Neural crest cell (in vitro differentiated cells): ENCODE data around the gene FAM124B. TPM values are rescaled to one million over a fixed set of nuclear protein-coding genes. Genes with fewer than 3 reads are reported as not detected.
"Not testable (repeated sequence)": the region's sequence is repeated elsewhere in the genome, so short reads cannot be mapped to it uniquely, and the experiment has no call there.

Experiments used
- DNase-seq: peaks from one replicate; pipeline ENCODE4 v3.0.0; 2021; ENCODE audit warnings: low read depth, mixed read lengths, low spot score
- H3K27ac Mint-ChIP-seq: one replicate; pipeline ENCODE4 v1.8.0; 2021; ENCODE audit warnings: mild to moderate bottlenecking, mixed read lengths; ENCODE audit not compliant: unreplicated experiment
- H3K27me3 Mint-ChIP-seq: 2 replicates; pipeline ENCODE4 v1.8.0; 2021; ENCODE audit warnings: low read depth, mild to moderate bottlenecking, mixed read lengths
- H3K36me3 Mint-ChIP-seq: 2 replicates; pipeline ENCODE4 v1.8.0; 2021; ENCODE audit warnings: low read depth, mild to moderate bottlenecking, mixed read lengths
- H3K4me1 Mint-ChIP-seq: 2 replicates; pipeline ENCODE4 v1.8.0; 2021; ENCODE audit warnings: mixed read lengths
- H3K4me3 Mint-ChIP-seq: one replicate; pipeline ENCODE4 v1.8.0; 2021; ENCODE audit warnings: mild to moderate bottlenecking, mixed read lengths
- H3K9me3 Mint-ChIP-seq: 2 replicates; pipeline ENCODE4 v1.8.0; 2021; ENCODE audit warnings: mixed read lengths
- total RNA-seq: library from RNA; stranded (reverse); gene quantifications from 2 replicates; pipeline ENCODE4 v1.2.1, GENCODE V29; 2021
- TF ChIP-seq, protein P1 (sequence below): fragments of 200-600 bp; sonication (generic); conservative IDR thresholded peaks from 2 replicates; pipeline ENCODE4 v1.5.0; 2021; ENCODE audit warnings: antibody characterized with exemption, mild to moderate bottlenecking

FAM124B gene
- total RNA-seq, 1 donor from 2014 or later, result not detected

DNA sequence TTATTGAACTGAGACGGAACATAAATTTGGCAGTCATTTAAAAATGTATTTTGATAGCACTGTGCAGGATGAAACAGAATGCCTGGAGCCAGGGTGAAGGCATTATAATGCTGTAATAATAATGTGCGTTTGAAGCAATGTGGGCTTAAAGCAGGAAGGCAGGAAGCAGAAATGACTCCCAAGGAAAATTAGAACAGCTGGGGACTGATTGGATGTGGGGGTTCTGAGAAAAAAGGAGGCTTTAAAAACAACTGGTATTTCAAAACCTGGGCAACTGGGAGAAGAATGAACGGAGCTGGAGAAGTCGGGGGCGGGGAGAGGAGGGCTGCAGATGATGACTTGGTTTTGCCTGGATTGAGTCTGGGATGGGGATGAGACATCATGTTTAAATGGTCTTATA is 12.6 kb downstream of the FAM124B start:
- no peaks in the 10 kb centered on the region for H3K36me3 Mint-ChIP-seq
- peak overlapping the region; percentile 70 for H3K27ac Mint-ChIP-seq
- no peak overlapping the region for H3K4me3 Mint-ChIP-seq
- H3K9me3 Mint-ChIP-seq, result no peaks in the 10 kb centered on the region
- no peak for DNase-seq
- no peaks in the 10 kb centered on the region for H3K27me3 Mint-ChIP-seq
- TF ChIP-seq, protein P1, sequence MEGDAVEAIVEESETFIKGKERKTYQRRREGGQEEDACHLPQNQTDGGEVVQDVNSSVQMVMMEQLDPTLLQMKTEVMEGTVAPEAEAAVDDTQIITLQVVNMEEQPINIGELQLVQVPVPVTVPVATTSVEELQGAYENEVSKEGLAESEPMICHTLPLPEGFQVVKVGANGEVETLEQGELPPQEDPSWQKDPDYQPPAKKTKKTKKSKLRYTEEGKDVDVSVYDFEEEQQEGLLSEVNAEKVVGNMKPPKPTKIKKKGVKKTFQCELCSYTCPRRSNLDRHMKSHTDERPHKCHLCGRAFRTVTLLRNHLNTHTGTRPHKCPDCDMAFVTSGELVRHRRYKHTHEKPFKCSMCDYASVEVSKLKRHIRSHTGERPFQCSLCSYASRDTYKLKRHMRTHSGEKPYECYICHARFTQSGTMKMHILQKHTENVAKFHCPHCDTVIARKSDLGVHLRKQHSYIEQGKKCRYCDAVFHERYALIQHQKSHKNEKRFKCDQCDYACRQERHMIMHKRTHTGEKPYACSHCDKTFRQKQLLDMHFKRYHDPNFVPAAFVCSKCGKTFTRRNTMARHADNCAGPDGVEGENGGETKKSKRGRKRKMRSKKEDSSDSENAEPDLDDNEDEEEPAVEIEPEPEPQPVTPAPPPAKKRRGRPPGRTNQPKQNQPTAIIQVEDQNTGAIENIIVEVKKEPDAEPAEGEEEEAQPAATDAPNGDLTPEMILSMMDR, result no peak
- peaks cover 4% of the 10 kb centered on the region for H3K4me1 Mint-ChIP-seq

DNA sequence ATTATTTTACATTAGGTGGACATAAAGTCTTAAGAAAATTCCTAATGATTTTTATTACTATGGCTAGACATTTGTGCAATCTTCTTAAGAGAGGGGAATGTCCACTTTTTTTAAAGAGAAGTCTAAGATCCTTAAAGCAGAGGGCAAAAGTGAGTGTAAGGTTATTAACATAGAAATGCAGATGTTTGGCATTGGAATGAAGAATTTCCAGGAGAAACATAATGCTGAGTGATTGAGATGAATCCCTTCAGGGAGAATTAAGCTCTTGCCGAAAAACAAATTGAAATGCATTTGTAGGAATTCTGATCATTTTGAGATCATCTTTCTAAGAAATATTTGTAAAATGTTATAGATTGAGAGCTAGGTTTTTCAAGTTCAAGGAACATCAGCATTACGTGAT is 15.0 kb downstream of the FAM124B start:
- Mint-ChIP-seq H3K27me3 (no peaks in the 10 kb centered on the region), H3K36me3 (no peaks in the 10 kb centered on the region), H3K4me1 (peaks cover 4% of the 10 kb centered on the region), H3K4me3 (no peak overlapping the region), H3K27ac (no peak overlapping the region), H3K9me3 (no peaks in the 10 kb centered on the region)
- TF ChIP-seq, protein P1, result no peak
- no peak for DNase-seq

DNA sequence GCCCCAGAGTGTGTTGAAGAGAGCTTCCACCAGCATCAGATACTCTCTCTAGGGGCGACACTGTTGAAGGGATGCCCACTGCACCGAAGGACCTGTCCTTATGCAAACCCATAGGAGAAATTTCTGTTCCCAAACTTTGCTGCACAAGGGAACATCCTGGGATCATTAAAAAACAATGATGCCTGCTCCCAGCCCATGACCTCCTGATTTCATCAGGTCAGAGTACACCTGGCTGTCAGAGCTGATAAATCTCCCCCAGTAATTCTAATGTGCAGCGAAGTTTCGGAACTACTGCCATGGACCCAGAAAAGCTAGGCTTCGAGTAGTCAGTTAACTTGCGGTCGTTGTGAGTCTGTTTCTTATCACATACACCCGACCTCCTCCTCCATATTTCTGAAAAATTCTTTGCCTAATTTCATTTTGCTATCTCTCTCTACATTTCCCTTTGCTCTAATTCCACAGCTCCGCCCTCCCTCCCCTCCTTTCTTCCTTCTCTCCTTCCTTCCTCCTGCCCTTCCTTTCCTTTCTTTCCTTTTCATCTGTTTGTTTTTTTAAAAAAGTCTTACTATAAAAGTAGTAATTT is 18.8 kb downstream of the FAM124B start:
- DNase-seq, result no peak
- no peaks in the 10 kb centered on the region for H3K27me3 Mint-ChIP-seq
- no peaks in the 10 kb centered on the region for H3K36me3 Mint-ChIP-seq
- H3K9me3 Mint-ChIP-seq, result no peaks in the 10 kb centered on the region
- TF ChIP-seq, protein P1, result no peak
- no peak overlapping the region for H3K4me3 Mint-ChIP-seq
- H3K4me1 Mint-ChIP-seq, result no peaks in the 10 kb centered on the region
- H3K27ac Mint-ChIP-seq, result no peak overlapping the region

DNA sequence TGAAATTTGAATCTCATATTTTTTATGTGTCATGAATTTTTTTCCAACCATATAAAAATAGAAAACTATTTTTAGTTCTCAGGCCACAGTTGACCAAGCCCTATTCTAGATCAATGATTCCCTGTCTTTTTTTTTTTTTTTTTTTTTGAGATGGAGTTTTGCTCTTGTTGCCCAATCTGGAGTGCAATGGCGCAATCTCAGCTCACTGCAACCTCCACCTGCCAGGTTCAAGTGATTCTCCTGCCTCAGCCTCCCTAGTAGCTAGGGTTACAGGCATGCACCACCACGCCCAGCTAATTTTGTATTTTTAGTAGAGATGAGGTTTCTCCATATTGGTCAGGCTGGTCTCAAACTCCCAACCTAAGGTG is 19.6 kb downstream of the FAM124B start:
- H3K4me3 Mint-ChIP-seq, H3K27ac Mint-ChIP-seq, H3K4me1 Mint-ChIP-seq, H3K27me3 Mint-ChIP-seq, H3K9me3 Mint-ChIP-seq, H3K36me3 Mint-ChIP-seq, DNase-seq: not testable (repeated sequence)

DNA sequence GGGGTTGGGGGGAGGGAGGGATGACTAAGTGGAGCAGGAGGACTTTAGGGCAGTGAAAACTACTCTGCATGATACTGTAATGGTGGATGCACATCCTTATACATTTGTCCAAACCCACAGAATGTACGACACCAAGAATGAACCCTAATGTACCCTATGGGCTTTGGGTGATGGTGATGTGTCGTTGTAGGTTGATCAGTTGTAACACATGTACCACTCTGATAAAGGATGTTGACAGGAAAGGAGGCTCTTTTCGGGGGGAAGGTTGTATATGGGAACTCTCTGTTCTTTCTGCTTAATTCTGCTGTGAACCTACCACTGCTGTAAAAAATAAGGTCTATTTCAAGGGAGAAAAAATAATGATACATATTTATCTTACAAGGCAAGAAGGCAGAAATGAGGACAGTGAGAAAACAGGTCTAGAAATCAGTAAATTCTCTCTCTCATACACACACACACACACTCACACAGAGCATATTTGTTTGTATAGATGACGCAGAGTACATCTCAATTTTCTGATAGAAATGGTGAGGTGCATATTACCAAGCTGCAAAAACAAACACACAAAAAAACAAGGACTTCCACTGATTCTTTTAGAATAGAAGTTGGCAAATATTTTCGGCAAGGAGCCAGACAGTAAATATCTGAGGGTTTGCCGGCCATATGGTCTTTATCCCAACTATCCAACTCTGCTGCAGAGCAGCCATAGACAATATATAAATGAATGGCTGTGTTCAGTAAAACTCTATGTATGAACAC is 20.2 kb downstream of the FAM124B start:
- TF ChIP-seq, protein P1, result no peak
- no peak overlapping the region for H3K4me3 Mint-ChIP-seq
- H3K9me3 Mint-ChIP-seq, result no peaks in the 10 kb centered on the region
- H3K27ac Mint-ChIP-seq, result no peak overlapping the region
- H3K27me3 Mint-ChIP-seq, result no peaks in the 10 kb centered on the region
- DNase-seq, result no peak
- H3K4me1 Mint-ChIP-seq, result no peaks in the 10 kb centered on the region
- H3K36me3 Mint-ChIP-seq, result no peaks in the 10 kb centered on the region

DNA sequence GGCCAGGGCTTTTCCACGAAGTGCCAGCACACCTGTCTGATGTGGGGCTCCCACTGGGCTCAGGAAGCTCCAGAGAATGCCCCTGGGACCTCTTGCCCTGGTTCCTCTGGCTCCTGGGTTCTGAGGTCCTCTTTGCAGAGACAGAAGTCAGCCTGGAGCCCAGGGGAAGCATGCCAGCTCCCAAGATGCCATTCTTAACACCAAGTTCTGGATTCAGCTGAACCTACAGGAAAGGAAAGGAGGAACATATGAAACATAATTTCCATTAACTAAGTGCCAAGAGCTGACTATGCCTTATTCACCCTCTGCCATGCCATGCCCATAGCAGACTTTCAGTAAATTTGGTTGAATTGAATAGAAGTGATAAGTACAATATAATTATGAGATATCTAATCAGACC is 21.9 kb downstream of the FAM124B start:
- H3K27me3 Mint-ChIP-seq, result no peaks in the 10 kb centered on the region
- H3K27ac Mint-ChIP-seq, result no peak overlapping the region
- H3K4me1 Mint-ChIP-seq, result no peaks in the 10 kb centered on the region
- no peaks in the 10 kb centered on the region for H3K36me3 Mint-ChIP-seq
- TF ChIP-seq, protein P1, result no peak
- H3K9me3 Mint-ChIP-seq, result no peaks in the 10 kb centered on the region
- H3K4me3 Mint-ChIP-seq, result no peak overlapping the region
- no peak for DNase-seq
